ENCODE measurements around the gene LUZP2.

Gene LUZP2

DNA sequence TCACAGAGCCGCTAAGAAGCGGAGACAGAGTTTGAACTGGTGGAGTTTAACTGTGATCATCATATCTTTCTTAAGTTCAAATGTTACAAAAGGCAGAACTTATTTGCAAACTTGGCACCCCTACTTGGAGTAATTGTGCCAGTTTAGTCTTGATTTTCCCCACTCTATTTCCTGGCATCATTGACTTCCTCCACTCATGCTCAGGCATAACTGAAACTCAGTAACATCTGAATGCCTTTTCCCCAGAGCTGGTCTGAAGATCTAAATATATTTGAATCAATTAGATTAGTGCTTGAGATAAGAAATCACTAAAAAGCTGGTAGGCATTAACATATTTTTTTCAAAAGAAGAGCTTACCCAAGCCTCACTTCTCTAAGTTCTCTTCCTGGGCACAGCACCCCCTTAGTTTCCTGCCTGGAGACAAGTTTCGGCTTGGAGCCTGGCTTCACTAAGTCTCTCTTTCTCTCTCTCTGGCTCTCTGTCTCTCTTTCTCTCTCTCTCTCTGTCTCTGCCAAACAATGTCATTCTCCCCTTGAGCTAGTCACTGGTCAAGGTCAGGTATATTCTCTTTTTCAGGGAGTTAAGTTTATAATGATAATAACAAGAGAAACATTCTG, 190.8 kb downstream of the LUZP2 start:
- TF ChIP-seq, protein P1, sequence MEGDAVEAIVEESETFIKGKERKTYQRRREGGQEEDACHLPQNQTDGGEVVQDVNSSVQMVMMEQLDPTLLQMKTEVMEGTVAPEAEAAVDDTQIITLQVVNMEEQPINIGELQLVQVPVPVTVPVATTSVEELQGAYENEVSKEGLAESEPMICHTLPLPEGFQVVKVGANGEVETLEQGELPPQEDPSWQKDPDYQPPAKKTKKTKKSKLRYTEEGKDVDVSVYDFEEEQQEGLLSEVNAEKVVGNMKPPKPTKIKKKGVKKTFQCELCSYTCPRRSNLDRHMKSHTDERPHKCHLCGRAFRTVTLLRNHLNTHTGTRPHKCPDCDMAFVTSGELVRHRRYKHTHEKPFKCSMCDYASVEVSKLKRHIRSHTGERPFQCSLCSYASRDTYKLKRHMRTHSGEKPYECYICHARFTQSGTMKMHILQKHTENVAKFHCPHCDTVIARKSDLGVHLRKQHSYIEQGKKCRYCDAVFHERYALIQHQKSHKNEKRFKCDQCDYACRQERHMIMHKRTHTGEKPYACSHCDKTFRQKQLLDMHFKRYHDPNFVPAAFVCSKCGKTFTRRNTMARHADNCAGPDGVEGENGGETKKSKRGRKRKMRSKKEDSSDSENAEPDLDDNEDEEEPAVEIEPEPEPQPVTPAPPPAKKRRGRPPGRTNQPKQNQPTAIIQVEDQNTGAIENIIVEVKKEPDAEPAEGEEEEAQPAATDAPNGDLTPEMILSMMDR (IDR thresholded peaks at IDR 0.05; ENCODE audit: borderline replicate concordance, insufficient read depth, low read depth, low read length): no peak
- no peak overlapping the region for H3K4me3 ChIP-seq (ENCODE audit: low read depth, low read length)

GRCh38 chr11:24688981-24689380, 192.1 kb downstream of the LUZP2 start:
- TF ChIP-seq, protein P1 (IDR thresholded peaks at IDR 0.05; ENCODE audit: borderline replicate concordance, insufficient read depth, low read depth, low read length): no peak
- no peak overlapping the region for H3K4me3 ChIP-seq (ENCODE audit: low read depth, low read length)

DNA sequence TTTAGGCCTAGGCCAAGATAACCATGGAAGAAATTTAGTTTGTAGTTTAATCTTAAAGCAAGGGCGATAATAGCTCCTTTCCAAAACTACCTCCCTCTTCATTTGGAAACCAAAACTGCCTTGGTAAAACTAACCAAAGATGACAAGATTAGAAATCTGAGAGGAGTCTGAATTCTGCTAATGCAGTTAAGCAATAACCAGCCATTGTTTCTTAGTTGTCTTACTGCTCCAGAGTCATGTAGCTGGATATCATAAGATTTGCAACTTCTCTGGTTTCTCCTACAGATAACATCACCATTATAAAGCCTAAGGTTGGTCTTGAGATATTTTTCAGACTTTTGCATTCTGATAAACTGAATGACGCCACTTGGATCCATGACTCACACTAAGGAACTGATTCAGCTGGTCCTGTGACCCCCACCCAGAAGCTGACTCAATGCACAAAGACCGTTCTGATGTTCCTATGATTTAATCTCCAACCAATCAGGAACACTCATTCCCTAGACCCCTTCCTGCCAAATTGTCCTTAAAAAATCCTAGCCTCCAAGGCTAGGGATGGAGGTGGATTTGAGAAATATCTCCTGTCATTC, 200.8 kb downstream of the LUZP2 start:
- no peak overlapping the region for H3K4me3 ChIP-seq (ENCODE audit: low read depth, low read length)
- TF ChIP-seq, protein P1 (IDR thresholded peaks at IDR 0.05; ENCODE audit: borderline replicate concordance, insufficient read depth, low read depth, low read length): no peak

DNA sequence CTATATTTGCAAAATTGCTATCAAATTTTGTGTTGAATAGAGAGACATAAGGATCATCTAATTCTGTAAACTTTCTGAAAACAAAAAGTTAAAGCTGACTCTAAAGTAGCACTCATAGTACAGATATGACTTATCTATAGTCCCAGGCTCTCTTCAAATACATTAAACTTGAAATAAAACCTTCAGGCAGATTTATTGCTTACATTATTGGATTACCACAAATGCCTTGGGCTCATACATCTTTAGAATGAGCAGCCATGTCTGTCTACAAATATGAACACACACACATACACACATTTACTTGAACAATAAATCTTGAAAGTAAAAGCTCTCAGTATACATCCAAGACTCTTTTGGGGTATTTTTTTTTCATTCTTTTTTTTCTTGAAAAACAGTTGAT, 207.9 kb downstream of the LUZP2 start:
- TF ChIP-seq, protein P1 (IDR thresholded peaks at IDR 0.05; ENCODE audit: borderline replicate concordance, insufficient read depth, low read depth, low read length): no peak
- no peak overlapping the region for H3K4me3 ChIP-seq (ENCODE audit: low read depth, low read length)

GRCh38 chr11:24705474-24705873, 208.6 kb downstream of the LUZP2 start:
- TF ChIP-seq, protein P1 (IDR thresholded peaks at IDR 0.05; ENCODE audit: borderline replicate concordance, insufficient read depth, low read depth, low read length): no peak
- H3K4me3 ChIP-seq (ENCODE audit: low read depth, low read length): no peak overlapping the region

DNA sequence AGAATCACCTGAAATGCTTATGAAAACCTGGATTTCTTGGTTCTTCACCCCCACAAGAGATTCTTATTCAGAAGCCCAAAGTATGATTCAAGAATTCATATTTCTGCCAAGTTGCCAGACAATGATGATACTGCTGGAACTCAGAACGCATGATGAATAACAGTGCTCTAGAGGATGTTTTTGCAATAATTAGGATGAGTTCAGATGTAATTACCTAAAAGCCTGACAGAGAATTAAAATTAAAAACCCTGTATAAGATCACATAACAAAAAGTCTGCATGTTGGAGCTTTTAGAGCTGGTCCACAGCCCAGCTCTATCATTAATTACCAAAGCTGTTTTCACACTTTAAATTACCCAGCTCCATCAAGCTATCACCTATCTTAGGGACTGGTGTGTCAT, 211.8 kb downstream of the LUZP2 start:
- TF ChIP-seq, protein P1 (IDR thresholded peaks at IDR 0.05; ENCODE audit: borderline replicate concordance, insufficient read depth, low read depth, low read length): no peak
- no peak overlapping the region for H3K4me3 ChIP-seq (ENCODE audit: low read depth, low read length)

- TF ChIP-seq, protein P1 (IDR thresholded peaks at IDR 0.05; ENCODE audit: borderline replicate concordance, insufficient read depth, low read depth, low read length): no peak
- no peak overlapping the region for H3K4me3 ChIP-seq (ENCODE audit: low read depth, low read length)
These were observed 213.2 kb downstream of the LUZP2 start for GRCh38 chr11:24709928-24710565.

Measured in GM12875 (cell line).